GM18858 (cell line): Measurements from ENCODE around the gene BABAM2.
"Not testable (repeated sequence)": the region's sequence is repeated elsewhere in the genome, so short reads cannot be mapped to it uniquely, and the experiment has no call there.

Source experiments
- ATAC-seq: cut with Tn5 transposase; IDR thresholded peaks from one replicate; pipeline ENCODE4 v1.9.1; 2021; ENCODE audit not compliant: unreplicated experiment

Gene BABAM2

DNA sequence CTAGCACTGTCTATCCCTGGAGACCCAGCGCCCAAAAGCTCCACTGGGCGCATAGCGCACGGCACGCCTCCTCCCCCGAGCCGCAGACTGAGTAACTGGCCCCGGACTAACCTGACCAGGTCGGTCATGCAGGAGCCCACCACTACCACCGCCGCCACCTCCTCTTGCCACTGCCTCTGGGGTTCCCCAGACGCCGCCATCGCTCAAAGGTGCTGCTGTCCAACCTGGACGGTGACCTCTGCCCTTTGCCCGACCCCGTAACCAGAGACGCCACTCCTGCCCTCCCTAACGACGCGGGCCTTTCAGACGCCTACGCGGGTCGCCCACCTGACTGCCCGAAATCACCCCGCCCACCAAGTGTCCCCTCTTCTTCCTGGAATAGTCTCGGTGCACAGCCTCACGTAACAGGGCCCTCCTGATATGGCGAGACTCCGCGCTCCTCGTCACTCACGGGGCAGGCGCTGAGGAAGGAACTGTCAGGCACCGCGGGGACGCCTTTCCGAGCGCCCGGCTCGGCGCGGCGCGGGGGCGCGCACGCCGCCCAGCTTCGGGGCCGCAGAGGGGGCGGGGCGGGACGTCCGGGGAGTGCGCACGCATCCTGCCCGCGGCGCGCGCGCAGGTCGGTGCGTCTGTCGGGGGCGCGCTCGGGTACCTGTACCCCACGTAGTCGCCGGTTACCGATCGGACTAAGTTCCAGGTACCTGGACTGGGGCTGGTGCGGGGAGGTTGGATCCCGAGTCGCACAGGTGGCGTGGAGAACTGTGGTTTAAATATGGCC is at the start of gene BABAM2, which contains the start of gene RBKS:
TSS of gene BABAM2 (plus strand) at position 584 of the 778 bp plus-strand sequence. CDS start 3,828 bp downstream, outside the sequence.
TSS of gene RBKS (minus strand) at position 242 of the 778 bp plus-strand sequence. CDS start at position 200, 42 bp downstream.
- ATAC-seq = peak; percentile 60

DNA sequence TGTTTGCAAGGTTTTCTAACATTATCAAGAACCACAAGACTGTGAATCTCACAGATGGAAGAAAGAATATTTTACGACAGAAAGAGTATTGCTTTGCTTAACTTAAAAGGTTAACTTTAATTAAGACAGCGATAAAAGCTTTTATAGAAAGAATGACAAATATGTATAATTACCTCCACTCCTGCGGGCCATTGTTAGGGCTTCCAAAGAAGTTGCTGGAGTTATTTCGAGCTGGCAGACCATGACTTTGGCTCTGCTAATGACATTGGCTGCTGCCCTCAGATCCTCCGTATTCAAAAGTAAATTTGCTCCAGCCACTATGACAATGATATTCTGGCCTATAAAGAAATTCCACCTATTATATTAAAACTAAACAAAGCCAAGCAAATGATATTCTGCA is 47.6 kb upstream of the BABAM2 start:
- no peak for ATAC-seq

DNA sequence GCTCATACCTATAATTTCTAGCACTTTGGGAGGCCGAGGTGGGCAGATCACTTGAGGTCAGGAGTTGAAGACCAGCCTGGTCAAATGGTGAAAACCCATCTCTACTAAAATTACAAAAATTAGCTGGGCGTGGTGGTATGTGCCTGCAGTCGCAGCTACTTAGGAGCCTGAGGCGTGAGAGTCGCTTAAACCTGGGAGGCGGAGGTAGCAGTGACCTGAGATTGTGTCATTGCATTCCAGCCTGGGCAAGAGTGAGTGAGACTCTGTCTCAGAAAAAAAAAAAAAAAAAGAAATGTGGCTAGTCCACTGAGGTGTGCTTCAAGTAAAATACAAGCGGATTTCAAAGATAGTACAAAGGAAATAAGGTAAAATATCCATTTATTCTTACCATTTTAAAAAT is 46.5 kb upstream of the BABAM2 start:
- ATAC-seq = no peak

DNA sequence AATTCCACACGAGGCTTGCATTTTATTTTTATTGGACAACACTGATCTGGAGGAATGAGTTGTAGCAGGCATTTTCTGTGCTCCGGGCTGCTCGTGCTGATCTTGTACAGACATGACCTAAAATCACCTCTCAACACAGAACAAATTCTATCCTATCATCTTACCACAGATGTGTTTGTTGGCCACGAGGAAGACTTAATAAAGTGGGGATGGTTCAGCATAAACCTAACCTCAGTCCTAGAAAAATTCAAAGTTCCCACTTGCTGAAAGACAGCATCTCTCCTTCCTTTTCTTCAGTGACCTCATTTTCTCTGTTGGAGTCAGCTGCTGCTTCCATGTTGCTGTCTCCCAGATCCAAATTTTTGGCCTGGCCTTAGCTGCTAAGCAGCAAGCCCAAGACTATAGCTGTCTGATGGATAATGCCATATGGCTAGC is 45.7 kb upstream of the BABAM2 start:
- no peak for ATAC-seq

DNA sequence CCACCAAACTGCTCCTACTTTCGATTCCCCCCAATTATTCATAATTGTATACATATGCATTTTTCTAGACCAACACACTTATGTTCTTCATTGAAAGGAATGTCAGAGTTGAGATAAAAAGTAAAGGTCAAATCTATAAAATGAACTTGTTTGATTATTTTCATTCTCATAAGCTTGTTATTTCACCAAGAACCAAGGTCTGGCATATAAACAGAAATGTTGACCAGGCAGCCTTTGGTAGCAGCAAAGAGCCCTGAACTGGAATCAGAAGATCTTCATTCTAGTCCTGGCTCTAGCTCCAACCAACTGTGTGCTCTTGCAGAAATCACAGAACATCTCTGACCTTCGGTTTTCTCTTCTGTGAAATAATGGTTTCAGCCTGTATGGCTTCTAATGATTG is 43.2 kb upstream of the BABAM2 start:
- ATAC-seq = no peak

DNA sequence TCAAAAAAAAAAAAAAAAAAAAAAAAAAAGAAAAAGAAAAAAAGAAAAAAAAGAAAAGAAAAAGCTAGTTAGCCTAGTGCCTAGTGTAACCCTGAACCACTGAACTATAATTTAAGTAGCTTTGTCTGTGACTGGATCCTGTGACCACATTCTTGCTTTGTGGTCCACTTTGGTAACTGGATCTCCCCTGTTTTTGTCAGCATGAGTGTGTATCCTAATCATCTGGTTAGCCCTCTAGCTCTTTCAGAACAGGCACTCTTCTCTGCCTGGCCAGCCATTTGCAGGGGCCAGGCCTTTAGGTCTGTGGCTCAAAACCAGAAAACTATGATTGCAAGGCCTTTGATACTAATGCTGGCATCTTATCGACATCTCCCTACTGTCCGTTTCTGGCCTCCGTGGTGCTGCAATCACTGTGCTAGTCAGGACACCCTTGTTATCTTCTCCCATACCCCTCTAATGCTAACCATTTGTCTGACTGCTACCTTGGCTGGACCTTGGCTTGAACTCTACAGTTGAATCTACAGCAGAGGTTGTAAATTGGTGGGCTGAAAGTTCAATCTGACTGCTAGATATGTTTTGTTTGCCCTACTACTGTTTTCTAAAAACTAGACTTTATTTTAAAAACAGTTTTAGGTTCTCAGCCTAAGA is 40.8 kb upstream of the BABAM2 start:
- no peak for ATAC-seq

DNA sequence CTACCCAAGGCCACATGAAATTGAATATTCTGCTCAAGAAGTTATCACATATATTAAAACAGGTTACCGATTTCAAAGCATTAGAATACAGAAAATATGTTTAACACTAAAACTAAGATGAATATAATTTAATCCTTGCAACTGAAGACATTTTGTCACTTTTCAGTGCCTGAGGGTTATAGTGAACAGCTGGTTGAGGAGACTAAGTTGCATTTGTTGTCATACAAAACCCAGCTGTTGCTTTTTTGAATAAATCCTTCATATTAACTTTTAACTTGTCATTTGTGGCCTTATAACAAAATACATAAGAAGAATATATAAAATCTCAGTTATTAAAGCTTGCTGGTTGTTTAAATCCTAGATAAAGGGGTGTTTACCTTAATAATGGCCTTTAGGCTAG is 37.8 kb upstream of the BABAM2 start:
- no peak for ATAC-seq

DNA sequence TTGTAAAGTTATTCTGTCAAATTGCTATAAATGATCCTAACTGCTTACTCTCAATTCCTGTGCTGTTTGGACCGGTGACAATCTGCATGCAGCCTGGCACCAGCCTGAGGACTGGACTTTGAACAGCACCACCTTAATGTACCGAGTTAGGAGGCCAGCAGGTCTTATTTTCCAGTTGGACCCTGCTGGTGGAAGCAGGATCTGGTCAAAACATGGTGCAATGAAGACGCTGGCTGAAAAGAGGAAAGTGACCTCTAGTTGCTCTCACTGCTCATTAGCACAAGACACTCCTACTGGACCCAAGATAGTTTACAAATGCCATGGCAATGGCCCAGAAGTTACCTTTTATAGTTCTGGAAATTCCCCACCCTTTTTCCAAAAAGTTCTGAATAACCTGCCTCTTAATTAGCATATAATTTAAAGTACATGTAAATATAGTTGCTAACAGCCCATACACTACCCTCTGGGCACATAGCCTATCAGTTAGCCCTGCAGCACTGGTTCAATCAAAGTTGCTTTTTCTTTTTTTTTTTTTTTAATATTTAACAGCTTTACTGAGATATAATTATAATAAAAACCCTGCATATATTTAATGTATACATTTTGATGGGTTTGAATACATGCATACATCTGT is 36.2 kb upstream of the BABAM2 start:
- no peak for ATAC-seq

DNA sequence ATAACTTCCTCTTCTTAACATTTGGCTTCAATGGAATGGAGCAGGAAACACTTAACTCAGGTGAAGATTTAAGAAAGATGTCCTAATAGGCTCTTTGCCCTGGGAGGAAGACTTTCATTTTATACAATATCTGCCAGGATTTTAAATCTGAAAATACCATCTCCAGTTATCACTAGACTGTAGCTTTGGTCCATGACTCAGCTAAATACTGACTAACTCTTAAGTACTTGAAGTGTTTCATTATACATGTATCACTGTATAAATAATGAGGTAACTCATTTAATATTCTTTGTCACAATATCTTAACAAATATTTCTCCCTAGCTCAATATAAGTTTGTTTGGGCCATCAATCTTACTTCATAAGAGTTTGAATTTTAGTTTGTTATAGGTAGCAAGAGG is 35.1 kb upstream of the BABAM2 start:
- ATAC-seq = no peak

DNA sequence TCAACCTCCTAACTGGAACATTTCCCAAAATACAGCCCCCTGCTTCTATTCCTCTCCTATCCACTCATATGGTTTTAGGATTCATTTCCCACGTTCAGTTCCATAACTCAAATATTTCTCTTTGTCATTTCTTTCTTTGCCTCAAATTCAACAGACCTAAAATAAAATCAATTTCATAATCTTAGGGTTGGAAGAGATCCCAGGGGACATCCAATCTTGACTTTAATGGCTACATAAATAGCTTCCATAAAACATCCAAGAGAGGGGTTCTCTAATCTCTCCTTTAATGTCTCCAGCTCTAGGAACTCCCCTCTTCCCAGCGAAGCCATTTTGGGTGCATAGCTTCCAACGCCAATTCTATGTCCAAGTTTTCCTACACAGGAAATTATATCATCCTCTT is 34.1 kb upstream of the BABAM2 start:
- ATAC-seq = no peak

DNA sequence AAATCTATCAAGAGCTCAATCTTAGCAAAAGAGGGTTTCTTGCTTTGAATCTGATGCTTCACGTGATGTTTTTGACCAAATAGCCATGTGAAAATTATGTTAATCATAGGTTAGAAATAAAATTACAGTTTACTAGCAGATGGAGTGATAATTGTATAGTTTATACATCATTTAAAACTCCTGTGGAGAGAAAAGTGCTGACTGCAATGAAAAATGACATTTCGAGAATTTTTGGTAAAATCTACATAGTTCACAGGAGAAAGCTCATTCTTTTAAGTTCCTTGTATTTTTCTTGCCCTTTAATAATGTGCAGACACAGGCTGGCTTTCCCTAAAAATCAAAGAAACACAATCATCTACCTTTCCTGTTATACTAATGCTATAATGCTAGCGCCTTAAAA is 33.6 kb upstream of the BABAM2 start:
- ATAC-seq = no peak

DNA sequence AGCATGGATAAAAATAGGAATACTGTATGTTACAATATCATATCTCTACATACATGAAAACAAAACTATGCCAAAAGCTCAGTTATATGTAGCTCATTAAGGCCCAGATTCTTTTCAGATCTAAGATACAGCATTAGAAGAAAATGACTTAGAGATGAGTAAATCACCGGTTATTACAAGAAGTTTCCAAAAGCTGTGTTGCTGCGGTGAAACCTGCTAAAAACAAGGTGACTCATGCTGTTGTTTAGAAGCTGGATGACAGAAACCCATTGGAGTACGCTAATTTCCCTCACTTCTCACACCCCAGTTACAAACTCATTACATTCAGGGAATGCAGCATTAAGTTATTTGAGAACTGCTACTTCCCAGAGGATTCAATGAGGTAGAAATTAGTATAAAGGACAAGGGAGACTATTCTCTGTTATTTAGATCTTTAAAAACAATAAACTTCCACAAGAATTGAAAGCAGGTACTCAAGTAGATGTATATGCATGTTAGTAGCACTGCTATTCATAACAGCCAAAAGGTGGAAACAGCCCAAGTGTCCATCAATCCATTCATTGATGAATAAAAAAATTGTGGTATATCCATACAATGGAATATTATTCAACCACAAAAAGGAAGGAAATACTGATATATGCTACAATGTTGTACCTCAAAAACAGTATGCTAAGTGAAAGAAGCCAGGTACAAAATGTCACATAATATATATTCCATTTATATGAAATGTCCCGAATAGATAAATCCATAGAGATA is 32.9 kb upstream of the BABAM2 start:
- no peak for ATAC-seq

DNA sequence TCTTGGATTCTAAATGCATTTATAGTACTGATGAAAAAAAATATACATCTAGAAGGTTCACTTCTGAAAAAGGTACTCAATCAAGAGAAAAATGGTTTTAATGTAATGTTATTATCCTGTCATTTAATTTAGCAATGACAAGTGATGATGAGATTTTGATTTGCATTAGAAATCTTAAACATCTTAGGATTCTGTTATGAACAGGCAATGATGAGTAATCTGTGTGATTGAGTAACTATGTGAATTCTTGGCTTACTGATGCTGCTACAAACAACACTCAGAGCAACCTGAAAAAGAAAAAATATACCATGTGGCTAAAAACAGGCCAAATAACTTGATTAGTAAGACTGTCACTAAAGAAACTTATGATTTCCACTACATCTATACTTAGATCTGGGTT is 30.4 kb upstream of the BABAM2 start:
- no peak for ATAC-seq

DNA sequence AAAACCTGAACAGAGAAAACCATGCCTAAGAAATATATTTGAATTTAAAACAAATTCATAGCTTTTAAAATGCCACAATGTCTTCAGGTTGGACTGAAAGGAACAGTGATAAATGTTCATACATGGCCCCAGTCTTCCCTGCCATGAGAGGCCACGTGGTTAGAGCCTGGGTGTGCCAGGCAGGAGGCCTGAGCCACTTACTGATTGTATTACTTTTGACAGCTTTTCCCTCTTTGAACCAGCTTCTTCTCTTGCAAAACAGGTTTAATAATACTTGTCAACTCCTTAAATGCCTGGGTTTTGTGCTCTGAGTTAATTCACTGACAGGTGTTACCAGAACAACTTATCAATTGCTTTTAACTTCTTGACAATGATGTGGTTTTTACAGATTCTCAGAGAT is 27.4 kb upstream of the BABAM2 start:
- no peak for ATAC-seq

DNA sequence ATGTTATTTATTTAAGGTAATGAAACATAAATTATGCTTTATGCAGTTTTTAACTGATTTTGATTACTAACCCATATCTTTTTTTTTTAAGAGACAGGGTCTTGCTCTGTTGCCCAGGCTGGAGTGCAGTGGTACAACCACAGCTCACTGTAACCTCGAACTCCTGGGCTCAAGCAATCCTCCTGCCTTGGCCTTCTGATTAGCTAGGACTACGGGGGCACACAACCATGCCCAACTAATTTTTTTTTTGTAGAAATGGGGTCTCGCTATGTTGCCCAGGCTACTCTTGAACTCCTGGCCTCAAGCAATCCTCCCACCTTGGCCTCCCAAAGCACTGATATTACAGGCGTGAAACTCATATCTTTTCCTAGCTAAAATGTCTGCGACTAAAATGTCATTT is 26.6 kb upstream of the BABAM2 start:
- not testable (repeated sequence) for ATAC-seq

DNA sequence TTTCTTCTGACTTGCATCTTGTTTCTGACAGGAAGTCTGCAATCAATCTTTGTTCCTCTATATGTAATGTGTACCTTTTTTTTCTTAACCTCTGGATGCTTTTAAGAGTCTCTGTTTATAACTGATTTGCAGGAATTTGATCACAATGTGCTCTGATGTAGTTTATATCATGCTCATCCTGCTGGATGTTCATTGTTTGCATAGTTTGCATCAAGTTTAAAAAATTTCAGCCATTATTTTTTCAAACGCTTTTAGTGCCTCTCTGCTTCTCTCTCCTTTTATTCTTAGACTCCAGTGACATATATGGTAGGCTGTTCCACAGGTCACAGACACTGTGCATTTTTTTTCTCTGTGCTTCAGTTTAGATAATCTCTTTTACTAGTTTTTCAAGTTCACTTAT is 24.3 kb upstream of the BABAM2 start:
- no peak for ATAC-seq

DNA sequence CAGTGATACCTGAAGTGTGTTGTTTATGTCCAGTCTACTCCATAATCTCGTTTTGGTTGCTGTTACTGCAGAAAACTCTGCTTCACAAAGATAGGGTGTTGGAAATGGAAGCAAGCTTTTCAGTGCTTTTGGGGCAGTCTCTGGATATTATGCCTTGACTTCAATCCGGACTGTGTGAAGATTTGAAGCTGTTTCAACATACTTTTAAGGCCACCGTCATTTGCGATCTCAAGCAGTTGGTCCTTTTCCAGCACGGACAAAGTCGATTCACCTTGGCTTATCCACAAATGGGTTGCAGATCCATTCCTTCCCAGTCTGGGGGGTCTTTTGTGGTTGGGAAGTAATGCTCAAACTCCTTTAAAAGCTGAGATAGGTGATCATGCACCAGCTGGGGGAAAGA is 20.8 kb upstream of the BABAM2 start:
- no peak for ATAC-seq

DNA sequence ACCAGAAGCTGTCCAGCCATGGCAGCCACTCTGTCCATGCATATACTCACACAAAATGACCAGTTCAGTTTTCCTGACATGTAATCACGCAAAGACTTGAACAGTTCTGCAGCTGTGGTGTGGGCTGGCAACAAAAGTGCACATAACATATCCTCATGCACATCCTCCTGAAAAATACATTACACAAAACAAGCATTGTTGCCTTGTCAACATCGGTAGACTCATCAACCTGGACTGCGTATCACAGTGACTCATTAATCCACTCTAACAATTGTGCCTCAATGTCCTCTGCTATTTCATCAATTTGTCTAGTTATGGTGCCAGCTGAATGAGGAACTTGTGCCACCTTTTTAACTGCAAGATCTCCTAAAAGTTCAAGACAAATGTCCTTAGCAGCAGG is 19.8 kb upstream of the BABAM2 start:
- no peak for ATAC-seq

DNA sequence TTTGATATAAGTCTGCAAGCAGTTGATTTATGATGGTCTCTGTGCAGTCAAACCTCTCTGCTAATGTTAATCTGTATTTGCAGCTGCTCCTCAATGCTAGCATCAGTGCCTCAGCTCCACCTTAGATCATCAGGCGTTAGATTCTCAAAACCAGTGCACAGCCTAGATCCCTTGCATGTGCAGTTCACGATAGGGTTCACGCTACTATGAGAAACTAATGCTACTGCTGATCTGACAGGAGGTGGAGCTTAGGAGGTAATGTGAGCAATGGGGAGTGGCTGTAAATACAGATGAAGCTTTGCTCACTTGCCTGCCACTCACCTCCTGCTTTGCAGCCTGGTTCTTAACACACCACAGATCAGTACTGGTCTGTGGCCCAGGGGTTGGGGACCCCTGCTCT is 18.7 kb upstream of the BABAM2 start:
- no peak for ATAC-seq

DNA sequence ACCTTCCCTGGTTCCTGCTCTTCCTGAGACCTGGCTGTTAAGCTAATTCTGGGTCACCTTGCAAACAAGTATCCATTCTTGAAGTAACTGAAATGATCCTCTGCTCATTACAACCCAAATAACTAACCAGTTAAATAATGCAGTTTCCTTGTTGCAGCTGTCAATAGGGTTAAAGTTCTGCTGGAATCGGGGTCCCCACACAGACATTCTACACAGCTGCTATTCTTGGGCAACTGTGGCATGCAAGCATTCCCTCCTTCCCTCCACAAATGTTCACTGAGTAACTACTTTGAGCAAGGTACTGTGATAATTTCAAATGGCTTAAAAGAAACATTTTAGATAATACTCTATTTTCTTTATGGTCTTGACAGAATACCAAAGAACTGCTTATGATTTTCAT is 17.4 kb upstream of the BABAM2 start:
- no peak for ATAC-seq
